Mesenteric fat pad (tissue), 1 donor: ENCODE results near the gene CRNN. TPM values are rescaled to one million over a fixed set of nuclear protein-coding genes. Genes with fewer than 3 reads are reported as not detected.

Source experiments
- DNase-seq: peaks from one replicate; pipeline ENCODE4 v3.0.0-alpha.2; 2020; ENCODE audit warnings: low spot score
- total RNA-seq: library from RNA; stranded (reverse); fragmentation: NEBNext Ultra II Directional; extraction: Animal tissue kit (Norgen Biotek cat#: 25700); gene quantifications from one replicate; pipeline ENCODE4 v1.2.1, GENCODE V29; 2021
- donor health status: DM: yes; HTN: yes; CAD: no.

The CRNN gene
- total RNA-seq, 1 donor from 2014 or later: not detected

DNA sequence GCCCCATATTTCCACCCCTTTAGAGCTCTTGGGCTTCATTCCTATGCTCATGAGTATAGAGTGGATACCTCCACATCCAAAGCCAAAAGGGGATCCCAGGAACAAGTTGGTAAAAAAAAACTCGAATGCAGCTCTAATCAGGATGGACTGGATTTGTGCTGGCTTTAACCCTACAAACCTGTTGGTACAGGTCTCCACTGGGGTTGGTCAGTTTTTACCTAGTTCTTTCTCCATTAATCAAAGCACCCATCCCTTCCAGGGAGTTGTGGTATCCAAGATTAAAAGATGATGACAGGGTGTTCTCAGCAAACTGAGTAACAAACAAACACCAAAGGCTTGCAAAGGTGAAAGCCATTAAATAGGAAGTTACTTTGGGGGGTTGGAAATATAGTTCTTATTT is 5.9 kb upstream of the CRNN start:
- no peak for DNase-seq

DNA sequence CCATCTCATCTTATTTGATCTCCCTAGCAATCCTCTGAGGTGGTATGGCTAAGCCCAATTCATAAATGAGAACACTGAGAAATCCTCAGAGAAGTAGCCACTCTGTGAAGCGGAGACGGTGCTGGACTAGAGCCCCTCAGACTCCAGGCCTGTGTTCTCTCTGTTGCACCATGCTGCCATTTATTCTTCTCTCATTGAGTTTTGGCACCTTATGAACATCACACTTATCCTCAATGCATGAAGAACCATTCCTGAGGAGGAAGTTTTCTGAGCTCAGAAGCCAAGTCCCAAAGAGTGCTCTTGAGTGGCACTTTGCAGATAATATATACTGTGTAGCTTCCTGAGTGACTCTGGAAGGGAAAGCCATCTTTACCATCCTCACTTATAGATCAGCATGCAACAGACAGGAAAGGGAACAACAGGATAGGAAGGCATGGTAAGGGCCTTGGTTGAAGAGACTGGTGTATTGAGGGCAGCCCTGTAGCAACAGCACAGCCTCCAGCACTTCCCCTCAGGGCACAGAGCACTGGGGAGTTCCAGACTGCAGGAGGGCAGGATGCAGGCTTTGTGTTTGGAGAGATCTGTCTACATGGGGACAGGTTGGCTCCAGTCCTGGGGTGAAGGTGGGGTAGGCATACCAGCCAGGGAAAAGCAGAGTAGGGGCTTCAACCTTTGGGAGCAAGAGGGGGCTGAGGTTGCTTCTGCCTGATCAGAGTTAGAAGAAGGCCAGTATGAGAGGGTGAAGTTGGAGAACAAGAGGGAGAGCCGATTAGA is 1.6 kb upstream of the CRNN start:
- DNase-seq: no peak

DNA sequence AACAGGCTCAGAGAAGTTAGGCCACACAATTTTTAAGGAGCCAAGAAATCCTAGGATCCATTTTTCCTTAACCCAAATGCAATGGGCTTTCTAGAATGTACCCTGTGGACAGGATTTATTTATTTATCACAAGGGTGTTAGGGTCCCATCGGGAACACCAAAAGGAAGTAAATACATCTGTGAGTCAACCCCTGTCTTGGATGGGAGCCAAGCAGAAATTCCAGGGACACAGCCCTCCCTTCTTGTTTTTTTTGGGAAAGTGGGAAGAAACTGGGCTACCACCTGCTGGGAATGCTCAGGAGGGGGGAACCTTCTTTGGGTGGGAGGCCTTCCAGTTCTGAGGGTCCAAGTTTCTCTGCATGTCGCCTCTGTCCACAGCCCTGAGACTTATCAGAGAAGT is 1.3 kb downstream of the CRNN start:
- DNase-seq: no peak

DNA sequence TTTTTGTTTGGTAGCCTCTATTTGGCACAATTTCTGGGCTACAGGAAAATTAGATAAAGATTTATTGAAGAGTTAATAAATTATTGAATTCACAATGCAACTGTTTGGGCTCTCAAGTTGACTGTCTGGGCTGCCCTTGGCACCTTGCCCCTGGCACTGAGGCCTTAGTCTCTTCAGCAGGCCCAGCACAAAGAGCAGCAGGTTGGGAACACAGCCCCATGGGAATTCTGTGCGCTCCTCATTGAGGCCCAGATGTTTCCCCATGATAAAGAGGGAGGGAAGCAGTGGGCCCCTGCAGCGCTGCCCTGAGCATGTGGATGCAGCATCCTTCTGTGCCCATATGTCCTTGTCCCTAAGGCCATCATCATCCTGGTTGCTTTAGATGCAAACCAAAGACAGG is 2.9 kb downstream of the CRNN start:
- DNase-seq: no peak

DNA sequence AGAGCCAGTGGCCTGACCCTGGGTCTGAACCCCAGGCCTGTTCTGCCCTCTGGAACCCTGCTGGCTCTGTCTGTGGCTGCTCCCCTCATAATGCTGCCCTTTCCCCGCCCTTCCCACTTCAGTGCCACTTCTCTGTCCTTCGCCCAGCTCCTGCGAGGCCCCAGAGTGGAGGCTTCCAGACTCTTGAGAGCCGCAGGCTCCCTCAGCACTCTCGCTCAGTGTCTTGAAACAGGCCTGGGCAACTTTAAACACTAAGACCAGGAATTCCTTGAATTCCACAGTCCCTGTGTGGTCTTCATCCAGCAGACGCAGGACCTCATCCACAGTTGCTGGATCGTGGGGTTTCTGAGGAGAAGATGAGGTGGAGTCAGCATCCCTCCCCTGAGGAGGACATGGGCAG is 3.5 kb downstream of the CRNN start:
- no peak for DNase-seq

DNA sequence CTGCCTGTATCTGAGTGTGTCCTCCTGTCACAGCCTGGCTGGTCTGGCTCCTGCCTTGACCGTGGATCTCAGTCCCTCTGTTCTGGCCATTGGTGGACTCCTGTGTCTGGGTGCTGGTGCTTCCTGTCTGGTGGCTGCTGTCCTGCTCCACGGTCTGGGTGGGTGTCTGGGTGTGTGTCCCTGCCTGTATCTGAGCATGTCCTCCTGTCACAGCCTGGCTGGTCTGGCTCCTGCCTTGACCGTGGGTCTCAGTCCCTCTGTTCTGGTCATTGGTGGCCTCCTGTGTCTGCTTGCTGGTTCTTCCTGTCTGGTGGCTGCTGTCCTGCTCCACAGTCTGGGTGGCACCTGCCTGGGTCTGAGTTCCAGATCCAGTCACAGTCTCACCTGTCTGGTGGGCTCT is 4.0 kb downstream of the CRNN start:
- no peak for DNase-seq

DNA sequence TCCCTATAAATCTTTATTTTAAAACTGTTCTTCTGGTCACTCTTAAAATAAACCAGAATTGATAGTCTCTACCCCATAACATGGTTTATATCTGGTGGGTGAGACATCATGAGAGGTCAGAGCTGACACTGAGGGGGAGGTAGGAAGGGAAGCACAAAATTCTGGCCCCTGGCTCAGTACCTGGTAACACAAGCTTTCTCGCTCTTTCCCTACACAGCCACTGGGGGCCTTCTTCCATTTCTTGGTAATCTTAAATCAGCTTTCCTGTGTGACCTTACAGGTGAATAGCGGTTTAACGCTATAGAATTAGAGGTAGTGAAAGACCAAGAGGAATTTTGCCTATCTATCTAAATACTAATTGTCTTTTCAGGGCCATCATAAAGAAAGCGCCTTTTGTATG is 5.4 kb downstream of the CRNN start:
- DNase-seq: no peak

DNA sequence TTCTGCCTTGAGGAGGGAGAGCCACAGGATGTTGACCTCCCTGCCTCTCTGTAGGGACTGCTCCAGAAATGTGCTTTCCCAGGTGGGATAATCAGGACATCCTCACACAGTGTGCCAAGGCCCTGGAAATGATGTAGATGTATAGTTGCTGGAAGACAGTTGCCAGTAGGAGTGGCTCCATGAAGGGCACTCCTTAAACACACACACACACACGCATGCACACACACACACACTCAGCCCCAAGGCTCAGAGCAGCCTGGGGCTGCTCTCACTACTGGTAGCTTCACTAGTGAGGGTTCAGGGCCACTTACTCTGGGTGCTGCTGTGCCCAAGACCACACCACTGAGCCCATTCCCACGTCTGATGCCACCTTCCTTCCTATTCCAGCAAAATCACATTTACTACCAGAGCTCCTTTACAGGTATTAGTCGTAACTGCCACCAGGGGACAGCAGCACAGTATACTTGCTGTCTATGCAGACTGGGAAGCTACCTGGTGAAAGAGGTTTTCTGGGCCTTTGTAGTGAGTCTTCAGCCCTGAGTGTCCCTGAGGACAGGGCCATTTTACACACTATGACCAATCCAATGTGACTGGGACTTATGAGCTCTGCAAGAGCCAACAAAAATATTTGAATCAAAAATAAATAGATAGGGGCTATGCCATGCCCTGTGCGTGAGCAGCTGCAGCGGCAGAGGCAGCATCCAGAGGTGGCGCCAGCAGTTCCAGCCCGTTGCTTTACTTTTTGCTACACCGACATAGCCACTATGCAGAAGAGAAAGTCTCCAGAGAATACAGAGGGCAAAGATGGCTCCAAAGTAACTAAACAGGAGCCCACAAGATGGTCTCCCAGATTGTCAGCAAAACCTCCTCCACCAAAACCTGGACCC is 15.0 kb downstream of the CRNN start:
- DNase-seq: no peak

DNA sequence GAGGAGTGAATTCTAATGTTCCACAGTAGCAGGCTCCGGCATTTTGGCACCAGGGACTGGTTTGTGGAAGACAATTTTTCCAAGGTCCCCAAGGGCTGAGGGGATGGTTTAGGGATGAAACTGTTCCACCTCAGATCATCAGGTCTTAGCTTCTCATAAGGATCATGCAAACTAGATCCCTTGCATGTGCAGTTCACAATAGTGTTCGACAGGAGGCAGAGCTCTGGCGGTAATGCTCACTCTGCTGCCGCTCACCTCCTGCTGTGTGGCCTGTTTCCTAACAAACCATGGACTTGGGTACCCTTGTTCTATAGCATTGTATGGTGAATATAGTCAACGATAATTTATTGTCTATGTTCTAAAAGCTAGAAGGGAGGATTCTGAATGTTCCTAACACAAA is 16.6 kb downstream of the CRNN start:
- DNase-seq: no peak

DNA sequence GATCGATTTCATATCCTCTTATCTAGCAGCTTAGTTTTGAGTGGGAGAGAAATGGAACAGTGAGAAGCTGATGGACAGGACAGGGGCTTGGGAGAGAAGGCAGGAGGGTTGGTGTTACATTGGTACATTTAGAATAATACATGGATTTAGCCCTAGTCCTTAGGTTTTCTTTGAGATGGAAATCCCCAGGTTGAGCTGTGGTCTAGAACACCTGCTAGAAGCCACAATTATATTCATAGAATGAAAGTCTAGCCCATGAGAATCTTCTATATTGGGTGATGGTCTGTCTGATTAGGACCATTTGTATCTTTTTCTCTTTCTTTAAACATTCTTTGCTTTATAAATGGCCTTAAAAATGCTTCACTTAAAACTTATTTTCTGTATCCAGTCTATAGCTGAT is 19.9 kb downstream of the CRNN start:
- DNase-seq: no peak

DNA sequence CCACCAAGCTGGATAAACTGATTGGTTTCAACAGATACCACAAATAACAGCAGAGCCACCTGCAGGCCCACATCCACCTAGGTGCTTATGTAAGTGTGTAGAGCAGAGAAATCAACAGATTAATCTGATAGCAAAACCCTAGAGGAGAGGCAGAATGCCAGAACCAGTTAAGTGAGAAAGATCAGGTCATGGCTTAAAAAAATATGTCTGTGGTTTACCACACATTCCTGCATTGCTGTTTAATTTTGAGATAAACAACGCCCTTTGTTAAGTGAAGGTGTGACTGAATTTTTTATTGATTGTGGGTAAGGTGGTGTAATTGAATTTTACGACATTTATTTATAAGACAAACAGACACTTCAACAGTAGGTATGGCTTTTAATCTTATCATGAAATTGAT is 21.2 kb downstream of the CRNN start:
- no peak for DNase-seq

DNA sequence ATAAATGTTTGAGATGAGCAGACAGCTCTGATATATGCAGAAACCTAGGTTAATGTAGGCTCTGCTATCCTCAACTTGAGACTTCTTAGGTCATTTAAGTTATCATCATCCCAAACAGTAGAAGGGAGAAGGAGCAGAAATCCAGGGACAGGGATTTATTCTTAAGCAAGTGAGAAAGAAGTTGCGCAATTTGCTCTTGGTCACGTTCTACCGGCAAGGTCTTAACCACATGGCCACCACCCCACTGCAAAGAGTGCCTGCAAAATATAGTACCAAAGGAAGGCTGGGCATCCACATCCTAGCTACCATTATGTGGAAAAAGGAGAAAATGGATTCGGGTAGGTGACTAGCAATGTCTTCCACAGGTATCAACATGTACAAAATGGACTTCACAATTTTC is 25.2 kb downstream of the CRNN start:
- no peak for DNase-seq

DNA sequence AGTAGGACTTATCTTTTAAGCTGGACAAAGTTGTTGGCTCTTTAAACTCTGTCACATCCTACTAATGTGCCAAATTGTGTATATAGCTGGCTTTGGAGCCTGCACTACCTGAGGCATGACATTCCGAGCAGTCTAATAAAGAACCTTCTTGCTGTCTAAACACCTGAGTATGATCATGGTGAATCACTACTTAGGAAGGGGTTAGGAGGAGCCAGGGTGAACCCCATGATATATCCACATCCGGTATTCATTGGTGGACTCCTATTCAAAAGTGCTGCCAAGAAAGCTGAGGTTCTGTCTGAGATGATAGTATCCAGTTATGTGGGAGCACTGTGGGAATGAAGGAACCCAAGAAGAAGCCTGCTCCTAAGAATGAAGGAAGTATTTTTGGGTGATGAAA is 27.1 kb downstream of the CRNN start:
- no peak for DNase-seq

DNA sequence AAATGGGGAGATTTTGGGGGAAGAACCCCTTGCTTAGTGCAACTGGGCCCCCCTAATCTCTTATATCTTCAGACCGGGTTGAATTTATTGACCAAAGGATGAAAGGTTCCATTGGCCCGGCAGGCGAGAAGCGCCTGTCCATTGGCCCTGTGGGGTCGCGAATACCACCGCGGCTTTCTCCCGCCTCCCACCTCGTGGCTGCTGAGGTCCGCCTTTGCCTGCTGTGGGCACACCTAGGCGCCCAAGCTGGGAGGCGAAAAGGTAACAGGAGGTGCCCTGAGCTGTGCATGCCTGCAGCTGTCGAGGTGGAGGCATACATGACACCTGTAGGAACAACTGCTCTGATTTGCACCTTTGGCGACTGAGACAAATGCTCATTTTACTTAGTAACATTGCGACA is 33.1 kb downstream of the CRNN start:
- DNase-seq: no peak

DNA sequence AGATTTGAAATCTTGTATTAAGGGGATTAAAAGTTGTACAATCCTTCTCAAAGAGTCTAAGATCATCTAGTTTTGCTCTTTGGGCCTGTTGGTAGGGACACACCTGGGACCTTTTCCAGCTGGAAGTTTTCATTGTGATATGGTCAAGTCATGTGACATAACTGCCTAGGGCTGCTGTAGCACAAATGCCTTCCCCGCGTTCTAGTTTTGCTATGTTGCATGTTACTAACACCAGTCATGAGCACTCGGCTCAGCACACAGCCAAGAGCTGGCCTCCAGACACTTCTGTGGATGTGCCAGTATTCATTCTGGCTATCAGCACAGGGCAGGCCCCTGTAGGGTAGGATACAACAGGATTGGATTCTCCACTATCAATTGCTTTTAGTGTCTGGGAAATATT is 39.6 kb downstream of the CRNN start:
- DNase-seq: no peak

DNA sequence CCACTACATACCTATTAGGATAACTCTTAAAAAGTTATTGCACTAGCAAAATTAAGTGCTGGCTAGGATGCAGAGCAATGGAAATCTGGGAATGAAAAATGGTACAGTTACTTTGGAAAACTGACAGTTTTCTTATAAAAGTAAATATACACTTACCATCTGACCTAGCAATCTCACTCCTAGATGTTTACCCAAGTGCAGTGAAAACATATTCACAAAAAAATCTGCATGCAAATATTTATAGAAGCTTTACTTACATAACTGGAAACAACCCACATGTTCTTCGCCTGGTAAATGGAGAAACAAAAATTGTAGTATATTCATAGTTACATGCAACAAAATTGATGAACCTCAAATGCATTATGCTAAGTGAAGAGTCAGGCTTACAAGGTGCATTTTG is 41.4 kb downstream of the CRNN start:
- DNase-seq: no peak

DNA sequence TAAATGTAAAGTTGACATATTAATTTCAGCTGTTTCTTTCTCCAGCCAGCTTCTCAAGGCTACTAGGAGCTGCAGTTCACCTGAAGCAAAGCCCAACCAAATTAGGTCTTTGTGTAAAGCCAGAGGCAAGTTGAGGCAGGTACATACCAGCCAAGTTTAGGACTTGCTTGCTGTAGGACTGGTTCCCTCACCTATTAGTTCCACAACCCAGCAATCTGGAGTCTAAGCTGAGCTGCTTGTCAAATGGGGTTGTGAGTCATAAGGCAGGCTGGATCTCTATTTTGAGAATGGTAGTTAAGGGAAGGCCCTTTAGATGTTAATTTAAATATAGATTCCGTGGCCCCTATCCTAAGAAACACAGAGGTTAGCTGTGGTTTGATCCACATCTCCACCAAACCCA is 46.6 kb downstream of the CRNN start:
- no peak for DNase-seq

DNA sequence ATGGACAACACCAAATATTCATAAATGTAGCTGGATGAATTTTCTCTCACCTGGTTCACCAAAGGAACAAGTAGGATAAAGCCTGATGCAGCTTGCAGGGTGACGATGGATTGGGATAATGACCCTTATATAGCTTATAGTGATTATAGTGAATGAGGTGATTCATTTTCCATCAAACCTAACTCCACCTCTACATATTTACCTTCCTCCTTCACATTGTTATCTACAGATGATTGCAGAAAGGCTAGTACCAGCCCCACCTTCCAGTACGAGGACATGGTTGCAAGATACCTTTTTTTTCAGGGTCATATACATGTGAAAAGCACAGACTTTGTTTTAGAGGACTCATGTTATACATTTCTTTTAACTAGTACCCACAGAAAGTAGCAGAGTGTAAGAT is 54.2 kb downstream of the CRNN start, which contains the start of gene FLG2:
Gene FLG2, minus strand, starts transcription at position 101 of the 400 bp plus-strand sequence. CDS start 1,122 bp downstream, outside the sequence.
- no peak for DNase-seq
